Stimulated activated CD4-positive, alpha-beta T cell treated with anti-CD3 and anti-CD28 coated beads, TNF-alpha, amount 100 ng/mL, for 24 hours (primary cell): Measurements from ENCODE around the gene AP1M1.
A peak's percentile ranks its signal among the peaks of the same experiment; 100 is the strongest.

ENCODE experiments used
- DNase-seq, 3 experiments: peaks; one replicate each; pipeline ENCODE4 v3.0.0-alpha.2; 2020; ENCODE audit warnings: low read depth in 3 of 3

The AP1M1 gene

DNA sequence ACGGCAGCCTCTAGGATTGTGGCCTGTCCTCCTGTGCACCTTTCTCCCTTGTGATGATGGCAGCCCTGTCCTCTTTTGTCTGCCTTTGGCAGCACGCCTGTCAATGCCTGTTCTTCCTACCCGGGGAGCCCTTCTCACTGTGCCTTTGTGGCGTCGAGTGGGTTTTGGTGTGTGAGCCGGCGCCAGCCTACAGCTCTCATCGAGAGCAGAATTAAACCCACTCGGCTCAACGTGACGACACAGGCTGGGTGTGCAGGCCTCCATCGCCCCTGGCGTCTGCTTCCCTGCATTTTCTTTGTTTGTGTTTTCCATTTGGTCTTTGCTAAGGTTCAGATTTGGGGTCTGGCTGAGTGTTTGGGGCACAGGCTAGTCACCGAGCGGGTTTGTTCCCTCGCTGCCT lies 34.4 kb downstream of the AP1M1 start:
- DNase-seq, result no peak

DNA sequence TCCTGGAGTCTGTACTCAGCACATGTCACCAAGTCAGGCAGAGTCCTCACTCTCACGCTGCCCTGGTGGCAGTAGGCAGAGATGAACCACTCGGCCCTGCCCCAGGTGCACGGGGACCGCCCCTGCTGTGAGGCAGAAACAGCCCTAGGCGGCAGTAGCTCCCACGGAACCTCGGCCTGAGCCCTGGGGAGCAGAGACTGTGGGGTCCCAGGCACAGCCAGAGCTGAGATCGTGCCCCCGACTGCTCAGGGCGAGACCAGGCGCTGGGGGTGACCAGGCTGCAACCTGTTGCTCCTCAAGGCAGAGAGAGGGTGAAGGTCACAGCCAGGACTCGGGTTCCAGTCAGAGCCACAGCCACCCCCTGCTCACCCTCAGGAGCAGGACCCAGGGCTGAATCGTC lies 34.9 kb downstream of the AP1M1 start:
- DNase-seq, result no peak

DNA sequence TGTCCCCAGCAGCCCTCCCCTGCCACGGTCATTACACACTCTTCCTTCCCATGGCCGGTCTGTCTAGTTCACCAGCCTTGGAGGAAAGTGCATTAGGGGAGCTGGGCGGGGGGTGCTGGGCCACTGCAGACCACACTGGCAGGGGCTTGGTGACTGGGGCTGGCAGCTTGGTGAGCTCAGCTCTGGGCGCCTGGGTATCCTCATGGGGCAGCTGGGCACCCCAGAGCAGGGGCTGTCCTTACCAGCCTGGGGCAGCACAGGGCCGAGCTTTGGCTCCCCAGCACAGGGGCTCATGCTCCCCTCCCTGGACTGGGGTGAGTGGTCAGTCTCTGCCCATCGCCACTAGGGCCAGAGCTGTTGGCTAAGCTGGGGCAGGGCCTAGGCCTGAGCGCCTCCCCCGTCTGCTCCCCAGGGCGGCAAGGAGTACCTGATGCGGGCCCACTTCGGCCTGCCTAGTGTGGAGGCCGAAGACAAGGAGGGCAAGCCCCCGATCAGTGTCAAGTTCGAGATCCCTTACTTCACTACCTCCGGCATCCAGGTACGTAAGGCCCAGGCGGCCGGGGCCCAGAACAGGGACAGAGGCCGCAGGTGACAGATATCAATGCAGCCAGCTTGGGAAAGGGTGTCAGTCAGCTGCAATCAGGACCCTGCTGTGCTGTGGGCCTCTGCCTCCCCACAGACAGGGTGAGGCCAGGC lies 35.5 kb downstream of the AP1M1 start:
- DNase-seq, result no peak

DNA sequence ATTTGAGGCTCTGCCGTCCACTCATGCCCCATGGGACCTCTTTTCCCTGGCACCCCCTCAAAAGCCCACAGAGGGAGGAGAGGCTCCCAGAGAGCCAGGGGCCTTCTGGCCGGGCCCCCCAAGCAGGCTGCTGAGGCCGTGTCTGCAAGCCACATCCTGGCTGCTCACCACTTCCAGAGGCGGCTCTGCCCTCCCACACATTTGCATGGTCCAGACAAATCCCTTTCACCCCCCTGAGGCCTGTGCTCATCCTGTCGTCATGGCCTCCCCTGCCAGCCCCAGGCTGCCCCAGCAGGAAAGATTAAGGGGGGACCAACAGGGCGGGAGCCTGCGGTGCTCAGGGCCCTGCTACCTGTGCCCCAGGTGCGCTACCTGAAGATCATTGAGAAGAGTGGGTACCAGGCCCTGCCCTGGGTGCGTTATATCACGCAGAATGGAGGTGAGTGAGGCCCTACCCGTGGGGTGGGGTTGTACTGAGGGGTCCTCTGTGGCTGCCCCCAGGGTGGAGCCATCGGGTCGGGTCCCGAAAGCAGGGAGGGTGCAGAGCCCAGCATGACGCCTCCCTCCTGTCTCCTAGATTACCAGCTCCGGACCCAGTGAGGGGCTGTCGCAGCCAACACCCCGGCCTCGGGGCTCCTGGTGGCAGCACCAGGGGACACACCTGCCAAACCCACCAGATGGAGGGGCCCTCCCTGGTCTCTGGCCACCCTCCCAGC lies 36.3 kb downstream of the AP1M1 start:
- no peak for DNase-seq

DNA sequence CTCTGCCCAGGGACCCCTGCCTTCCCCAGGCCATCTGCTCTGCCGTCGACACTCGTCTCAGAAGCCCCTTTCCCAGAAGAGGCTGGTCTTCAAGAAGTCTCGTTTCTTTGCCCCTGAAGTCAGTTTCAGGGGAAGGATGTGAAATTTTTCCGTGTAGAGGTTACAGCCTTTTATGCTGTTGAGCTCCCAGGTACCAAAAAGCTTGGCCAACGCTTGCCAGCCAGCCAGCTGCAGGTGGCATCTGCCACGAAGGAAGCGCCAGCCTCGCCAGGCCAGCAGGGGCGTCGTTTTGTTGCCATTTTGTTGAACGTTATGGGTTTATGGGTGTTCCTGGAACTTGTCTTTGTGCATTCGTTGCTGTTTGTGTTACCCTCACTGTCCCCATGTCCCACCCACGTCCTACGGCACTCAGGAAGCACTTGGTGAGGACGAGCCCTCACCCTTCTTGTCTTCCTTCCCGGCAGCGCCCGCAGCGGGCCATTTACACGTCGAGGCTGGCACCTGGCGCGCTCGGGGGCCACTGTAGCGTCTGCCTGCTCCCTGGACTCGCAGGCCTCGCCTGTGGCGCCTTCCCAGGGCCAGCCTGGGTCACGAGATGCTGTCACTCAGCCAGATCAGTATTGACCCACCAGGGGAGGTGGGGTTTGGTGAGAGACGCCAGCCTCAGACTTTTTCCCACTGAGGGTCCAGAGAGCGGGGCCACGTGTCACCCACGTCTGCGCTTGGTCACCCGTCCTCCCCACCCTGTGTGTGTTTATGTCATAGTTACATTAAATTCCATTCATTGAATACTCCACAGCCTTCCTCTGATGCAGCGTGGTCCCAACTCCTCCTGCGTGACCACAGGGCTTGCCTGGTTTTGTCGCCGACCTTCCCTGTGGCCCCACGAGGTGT lies 37.1 kb downstream of the AP1M1 start:
- no peak for DNase-seq

DNA sequence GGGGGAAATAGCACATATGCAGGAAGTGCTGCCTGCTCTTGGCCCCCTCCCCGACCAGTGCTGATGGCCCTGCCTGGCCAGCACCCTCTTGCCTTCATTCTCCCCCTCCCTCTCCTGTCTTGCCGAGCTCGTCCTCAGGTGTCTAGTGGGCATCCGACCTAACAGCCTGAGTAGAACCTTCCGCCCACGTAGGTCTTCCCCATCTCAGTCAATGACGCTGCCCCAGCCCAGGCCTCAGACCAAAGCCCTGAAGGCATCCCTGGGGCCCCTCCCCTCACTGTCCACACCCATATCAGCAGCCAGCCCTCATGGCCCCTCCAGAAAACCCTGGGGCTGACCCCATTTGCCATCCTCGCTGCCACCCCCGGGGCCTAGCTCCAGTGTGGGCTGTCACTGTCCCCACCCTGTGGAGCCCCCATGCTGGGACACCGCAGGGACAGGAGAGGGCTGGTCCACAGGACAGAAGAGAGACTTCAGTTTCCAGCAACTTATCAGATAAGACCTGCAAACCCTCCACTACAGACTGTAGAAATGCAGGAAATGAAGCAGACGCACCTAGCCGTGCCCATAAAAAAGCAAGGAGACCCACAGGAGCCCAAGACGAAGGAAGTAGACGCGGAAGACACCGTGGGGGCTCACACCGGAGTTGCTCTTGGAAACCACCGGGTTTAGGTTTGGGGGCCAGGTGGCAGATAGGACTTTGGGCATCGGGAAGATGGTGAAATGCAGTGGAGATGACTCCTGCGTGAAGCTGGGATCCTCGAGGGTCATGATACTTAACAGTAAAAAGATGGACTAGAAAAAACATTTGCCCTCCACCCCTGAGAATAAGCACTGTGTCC lies 38.3 kb downstream of the AP1M1 start:
- DNase-seq, result no peak

DNA sequence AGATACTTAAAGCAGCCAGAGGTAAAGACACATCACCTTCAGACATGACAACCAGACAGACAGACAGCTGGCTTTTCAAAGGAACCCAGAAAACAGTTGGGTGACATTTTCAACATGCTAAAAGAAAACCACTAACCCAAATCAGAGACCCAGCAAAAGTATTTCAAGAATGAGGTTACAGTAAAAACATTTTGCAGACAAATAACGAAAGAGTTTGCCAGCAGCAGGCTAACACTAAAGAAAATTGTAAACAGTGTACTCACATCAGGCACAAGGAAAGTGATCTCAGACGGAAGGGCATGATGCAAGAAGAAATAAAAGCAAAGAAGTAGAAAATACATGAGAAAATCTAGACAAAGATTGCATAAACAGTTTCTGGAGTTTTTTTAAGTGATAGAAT lies 46.4 kb downstream of the AP1M1 start:
- DNase-seq, result no peak

DNA sequence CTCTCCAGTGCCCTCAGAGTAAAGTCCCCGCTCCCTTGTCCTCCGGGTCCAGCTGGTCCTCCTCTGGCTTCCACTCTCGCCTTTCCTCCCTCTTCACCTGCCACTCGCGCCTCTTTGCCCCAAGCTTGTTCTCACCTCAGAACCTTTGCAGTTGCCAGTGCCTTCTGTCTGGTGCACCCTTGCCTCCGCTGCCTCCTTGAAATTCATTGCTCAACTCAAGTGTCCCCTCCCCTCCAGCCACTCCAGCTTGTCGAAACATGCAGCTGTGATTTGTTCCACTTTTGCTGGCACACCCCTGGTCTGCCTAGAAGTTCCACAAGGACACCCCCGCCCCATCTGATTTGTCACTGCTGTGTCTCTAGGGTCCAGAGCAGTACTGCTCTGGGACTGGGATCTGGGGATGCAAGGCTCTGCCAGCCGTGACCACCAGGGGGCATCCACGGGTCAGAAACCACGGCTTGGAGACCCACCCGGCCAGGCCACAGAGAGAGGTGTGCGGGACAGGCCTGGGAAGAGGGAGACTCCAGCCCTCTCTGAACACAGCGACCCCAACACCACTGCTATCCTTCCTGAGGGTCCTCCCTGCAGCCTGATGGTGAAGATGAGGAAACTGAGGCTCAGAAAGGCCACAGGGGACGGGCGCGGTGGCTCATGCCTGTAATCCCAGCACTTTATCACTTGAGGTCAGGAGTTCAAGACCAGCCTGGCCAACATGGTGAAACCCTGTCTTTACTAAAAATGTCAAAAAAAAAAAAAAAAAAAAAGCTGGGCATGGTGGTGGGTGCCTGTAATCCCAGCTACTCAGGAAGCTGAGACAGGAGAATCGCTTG lies 49.9 kb downstream of the AP1M1 start:
- DNase-seq, result peak; percentile 71 to 84 (median 77)

DNA sequence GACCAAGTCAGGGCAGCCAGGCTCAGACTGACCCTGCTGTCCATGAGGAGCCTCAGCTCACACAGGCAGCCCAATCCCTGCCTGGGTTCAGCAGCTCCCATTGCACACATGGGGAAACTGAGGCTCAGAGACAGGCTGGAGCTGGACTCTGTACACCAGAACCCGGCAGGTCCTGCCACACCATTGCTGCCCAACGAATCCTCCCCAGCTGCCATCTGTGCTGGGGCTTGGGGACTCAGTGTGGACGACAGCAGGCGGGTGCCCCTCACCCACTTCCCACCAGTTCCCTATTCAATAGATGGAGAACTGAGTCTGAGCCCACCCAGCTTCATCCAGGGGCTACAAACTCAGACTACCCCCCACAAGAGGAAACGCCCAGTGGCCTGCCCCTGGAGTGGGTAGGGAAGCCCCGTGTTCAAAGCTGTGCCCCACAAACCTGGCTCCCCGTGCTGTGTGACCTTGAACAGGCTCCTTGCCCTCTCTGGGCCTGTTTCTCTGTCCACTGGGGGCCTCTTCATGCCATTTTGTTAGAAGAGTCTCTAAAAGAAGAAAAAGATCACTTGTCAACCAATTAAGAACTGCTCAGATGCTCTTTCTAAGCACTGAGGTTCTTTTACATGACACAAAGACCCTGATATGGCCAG lies 50.8 kb downstream of the AP1M1 start:
- DNase-seq, result no peak

DNA sequence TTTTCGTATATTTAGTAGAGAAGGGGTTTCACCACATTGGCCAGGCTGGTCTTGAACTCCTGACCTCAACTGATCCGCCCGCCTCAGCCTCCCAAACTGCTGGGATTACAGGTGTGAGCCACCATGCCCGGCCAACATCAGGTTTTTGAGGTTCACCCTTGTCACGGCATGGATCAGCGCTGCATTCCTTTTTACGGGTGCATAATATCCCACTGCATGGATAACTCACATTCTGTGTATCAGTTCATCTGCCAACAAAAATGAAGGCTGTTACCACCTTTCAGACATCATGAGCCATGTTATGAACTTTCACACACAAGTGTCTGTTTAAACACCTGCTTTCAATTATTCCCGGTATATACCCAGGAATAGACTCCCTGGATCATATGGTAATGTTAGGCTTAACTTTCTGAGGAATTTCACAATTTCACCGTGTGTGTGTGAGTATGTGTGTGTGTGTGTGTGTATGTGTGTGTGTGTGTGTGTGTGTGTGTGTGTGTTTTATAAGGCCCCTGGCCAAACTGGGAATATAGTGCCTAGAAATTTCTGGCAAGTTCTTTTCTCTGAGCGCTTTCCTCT lies 52.2 kb downstream of the AP1M1 start:
- DNase-seq, result no peak

DNA sequence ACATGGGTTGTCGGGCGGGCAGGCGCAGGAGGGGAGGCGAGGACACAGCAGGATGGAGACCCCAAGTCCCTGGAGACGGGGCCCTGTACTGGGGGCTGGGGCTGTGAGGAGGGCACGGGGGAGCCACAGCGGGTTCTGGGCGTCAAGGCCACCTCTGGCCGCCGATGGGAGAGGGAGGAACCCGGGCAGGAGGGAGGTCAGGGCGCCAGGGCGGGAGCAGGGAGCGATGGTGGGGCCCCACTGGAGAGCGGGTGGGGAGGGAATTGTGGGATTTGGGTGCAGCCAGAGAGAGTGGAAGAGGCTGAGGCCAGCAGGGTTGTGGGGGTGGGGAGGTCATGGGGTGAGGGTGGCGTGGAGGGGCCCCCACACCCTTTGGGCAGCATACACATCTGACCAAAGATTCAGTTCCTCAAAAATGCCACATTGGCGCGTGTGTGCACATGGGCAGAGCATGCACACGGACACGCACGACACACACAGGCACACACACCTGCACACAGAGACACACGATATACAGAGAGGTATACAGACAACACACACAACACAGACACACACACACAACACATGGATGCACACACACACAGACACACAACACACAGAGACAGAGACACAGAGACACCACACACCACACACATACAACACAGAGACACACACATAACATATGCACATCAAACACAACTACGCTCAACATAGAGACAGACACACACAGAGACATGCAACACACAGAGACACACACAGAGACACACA lies 54.9 kb downstream of the AP1M1 start:
- no peak for DNase-seq

DNA sequence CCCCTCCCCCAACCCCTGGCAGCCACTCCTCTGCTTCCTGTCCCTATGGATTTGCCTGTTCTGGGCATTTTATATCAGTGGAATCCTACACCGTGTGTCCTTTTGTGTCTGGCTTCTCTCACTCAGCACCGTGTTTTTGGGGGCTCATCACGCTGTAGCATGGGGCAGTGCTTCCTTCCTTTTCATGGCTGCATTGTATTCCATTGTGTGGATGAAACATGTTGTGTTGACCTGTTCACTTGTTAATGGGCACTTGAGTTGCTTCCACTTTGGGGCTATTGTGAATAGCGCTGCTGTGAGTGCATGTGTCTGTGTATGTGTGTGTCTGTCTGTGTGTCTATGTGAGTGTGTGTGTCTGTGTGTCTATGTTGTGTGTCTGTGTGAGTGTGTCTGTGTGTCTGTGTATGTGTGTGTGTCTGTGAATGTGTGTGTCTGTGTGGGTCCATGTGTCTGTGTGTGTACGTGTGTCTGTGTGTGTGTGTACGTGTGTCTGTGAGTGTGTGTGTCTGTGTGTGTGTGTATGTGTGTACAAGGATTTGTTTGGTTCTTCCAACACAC lies 57.2 kb downstream of the AP1M1 start:
- no peak for DNase-seq

DNA sequence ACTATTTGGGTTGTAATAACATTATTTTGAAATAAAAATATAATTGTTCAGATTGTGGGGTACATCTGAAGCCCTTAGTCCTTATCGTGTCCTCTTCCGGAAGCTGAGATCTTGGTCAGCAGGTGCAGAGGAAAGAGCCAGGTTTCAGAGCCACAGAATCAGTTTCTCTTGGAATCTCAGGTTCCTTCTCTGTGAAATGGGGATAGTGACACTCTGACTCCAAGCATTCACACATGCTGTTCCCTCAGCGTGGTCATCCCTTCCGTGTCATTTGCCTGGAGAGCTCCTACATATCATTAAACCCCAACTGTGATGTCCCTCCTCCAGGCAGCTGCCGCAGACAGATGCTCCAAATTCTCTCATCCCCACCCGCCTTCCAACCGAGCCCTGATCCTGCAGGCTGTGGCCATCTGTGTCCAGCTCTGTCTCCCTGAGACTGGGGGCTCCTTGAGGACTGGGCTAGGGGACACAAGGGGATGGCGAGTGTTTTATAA lies 59.8 kb downstream of the AP1M1 start:
- no peak for DNase-seq

DNA sequence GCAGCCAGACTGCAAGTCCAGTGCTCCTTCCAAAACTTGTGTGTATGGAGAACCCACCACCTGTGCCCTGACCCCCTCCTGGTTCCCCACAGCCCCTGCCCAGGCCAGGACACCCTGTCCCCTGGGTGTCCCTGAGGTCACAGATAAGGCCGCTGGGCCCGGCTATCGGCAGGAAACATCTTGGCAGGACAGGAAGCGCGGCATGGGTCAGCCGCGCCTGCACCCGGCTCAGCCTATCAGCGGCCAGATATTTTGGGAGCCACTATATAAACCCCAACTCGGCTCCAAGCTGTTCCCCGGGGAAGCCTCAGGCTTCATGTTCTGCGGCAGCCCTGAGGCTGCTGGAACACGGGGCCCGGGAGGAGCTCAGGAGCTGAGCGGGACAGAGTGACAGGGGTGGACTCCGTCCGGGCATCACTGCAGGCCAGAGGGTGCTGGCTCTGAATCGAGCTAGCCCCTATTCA lies 60.8 kb downstream of the AP1M1 start:
- no peak for DNase-seq

DNA sequence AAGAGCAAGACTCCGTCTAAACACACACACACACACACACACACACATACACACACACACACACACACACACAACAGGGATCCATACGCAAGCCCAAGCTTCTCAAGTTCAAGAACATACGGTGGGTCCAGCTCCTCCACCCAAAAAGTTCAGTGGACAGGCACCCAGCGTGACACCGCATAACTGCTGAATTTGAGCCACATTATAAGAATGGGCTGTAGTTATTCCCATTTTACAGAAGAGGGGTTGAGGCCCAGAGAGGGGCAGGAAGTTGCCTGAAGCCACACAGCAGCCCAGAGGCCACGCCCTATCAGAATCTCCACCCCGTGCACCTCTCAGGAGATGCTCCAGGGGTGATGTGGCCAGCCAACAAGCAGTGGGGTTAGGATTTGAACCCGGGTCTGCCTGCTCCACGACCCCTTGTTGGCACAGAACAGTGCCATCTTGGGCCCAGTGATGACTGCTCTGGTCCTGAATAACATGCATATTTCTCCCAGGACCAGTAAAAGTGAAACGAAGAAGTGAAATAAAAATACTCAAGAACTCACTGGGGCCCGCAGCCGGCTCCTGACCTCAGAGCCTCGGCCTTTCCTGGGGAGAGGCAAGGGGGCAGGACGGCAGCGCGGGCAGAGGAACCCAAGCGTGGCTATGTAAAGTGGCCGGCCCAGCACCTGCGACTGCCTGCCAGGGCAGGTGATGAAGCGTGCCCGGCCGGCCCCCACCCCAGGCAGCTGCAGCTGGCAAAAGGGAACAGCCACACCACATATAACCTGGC lies 61.9 kb downstream of the AP1M1 start:
- no peak for DNase-seq

DNA sequence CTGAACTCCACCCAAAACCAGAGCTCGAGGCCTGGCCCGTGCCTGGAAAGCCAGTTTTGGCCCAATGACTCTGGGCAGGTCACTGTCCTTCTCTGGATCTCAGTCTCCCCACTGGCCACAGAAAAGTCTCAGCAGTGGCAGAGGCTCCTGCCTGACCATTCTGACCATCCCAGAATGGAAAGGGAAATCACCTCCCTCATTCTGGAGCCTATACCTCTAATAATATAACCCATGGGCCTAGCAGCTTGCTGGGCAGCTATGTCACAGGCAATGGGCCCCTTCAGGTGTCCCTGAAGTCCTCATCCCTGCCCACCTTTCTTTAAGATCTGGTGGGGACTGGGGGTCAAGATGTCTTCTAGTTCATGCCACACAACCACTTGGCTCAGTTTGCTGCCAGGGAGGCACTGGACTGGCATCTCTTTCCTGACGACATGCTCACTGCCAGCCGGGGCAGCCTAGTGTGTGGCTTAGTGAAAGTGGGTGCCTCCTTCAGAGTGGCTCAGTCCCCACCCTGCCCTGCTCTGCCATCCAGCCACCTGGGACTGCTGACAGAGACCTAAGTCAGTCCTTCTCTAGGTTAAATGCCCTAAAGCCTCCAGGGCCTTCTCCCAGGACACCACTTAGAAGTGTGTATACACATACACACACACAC lies 62.6 kb downstream of the AP1M1 start:
- no peak for DNase-seq

DNA sequence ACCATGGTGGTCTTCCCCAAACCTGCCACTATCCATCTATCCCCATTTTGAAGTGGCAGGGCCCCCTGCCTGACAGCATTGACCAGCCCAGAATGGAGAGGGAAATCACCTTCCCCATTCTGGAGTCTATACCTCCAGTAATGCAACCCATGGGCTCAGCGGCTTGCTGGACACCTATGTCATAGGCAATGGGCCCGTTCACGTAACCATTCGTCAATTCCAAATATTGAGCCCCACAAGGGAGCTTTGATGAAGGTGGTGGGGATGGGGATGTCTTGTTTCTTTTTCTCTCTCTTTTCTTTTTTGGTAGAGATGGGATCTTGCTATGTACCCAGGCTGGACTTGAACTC lies 63.1 kb downstream of the AP1M1 start:
- no peak for DNase-seq
